Stimulated activated CD4-positive, alpha-beta T cell treated with anti-CD3 and anti-CD28 coated beads, Interleukin-2, amount 100 ng/mL, for 48 hours (primary cell): ENCODE measurements around the gene STRN4.
A peak's percentile ranks its signal among the peaks of the same experiment; 100 is the strongest.
"Not testable (repeated sequence)": the region's sequence is repeated elsewhere in the genome, so short reads cannot be mapped to it uniquely, and the experiment has no call there.

Experiments used
- DNase-seq, 2 donors: peaks; one replicate each; pipeline ENCODE4 v3.0.0-alpha.2; 2020

STRN4 gene, protein sequence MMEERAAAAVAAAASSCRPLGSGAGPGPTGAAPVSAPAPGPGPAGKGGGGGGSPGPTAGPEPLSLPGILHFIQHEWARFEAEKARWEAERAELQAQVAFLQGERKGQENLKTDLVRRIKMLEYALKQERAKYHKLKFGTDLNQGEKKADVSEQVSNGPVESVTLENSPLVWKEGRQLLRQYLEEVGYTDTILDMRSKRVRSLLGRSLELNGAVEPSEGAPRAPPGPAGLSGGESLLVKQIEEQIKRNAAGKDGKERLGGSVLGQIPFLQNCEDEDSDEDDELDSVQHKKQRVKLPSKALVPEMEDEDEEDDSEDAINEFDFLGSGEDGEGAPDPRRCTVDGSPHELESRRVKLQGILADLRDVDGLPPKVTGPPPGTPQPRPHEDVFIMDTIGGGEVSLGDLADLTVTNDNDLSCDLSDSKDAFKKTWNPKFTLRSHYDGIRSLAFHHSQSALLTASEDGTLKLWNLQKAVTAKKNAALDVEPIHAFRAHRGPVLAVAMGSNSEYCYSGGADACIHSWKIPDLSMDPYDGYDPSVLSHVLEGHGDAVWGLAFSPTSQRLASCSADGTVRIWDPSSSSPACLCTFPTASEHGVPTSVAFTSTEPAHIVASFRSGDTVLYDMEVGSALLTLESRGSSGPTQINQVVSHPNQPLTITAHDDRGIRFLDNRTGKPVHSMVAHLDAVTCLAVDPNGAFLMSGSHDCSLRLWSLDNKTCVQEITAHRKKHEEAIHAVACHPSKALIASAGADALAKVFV

DNA sequence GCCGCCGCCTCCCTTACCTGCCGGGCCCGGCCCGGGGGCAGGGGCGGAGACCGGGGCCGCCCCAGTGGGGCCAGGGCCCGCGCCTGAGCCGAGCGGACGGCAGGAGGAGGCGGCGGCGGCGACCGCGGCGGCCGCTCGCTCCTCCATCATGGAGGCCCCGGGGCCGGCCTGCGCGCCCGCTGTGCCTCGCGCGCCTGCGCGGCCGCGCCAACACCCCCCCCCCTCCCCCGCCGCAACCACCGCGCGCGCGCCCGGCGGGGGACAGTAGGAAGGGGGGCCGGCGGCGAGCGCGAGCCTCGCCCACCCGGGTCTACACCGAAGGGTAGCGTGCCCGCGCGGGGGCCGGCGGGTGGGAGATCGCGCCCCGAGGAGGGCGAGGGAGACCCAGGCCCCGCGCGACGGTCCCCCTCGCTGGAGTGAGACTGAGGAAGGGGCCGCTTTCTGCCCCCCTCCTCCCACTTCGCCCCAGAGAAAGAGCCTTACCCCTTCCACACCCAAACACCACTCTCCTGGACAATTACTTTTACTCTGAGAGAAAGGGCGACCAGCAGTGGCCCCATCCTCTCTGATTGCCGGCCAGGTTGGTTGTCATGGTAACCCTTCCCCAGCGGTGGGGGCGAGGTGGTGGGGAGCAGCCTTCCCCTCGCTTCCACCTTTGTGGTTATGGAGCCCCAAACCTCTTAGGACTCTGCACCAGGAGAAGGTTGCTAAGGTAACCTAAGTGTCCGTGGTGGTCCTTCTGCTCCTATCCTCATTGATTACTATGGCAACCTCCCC is at the start of gene STRN4:
TSS of gene STRN4 (minus strand) at position 170 of the 777 bp plus-strand sequence. CDS start at position 150, 20 bp downstream.
- DNase-seq = peak; percentile 26 to 58

DNA sequence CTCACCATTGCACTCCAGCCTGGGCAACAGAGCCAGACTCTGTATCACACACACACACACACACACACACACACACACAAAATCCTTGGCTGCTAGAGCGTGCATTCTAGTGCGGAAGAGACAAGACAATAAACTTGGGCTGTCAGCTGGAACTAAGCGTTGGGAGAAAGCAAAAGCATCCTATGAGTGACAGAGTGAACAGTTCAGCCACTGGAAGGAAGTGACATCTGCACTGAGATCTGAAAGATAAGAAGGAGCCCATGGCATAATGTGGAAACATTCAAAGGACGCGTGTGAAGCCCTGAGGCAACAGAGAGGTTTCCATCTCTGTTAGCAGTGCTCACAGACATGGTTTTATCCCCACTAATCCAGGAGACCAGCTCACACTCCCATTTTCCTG is 45.7 kb upstream of the STRN4 start:
- DNase-seq = peak in 1 of 2 donors; percentile 19

DNA sequence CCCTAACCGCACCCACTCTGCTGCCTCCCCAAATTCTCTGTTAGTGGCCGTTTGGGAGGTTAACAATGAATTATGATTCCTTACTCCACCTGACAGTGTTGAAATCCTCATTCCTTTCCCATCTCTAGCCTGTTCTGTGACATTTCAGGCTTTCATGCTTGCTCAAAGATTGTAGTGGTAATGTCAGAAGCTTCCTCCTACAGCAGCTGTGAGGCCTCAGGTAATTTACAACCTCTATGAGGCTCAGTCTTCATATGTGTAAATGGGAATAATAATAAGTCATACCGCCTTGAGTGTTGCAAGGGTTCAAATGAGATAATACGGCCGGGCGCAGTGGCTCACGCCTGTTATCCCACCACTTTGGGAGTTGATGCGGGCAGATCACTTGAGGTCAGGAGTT is 43.1 kb upstream of the STRN4 start:
- no peak for DNase-seq

DNA sequence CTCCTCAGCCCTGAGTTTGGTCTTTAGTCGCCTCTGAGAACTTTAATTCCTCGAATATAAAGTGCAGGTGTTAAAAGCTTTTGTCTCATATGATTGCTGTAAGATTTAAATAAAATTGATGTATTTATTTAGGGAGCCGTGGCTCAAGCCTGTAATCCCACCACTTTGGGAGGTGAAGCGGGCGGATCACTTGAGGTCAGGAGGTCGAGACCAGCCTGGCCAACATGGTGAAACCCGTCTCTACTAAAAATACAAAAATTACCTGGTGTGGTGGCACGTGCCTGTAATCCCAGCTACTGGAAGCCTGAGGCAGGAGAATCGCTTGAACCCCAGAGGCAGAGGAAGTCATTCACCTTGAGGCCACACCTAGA is 42.7 kb upstream of the STRN4 start:
- no peak for DNase-seq

- peak; percentile 99 for DNase-seq
These were observed 42.2 kb upstream of the STRN4 start, which contains the start of gene SLC1A5 for GRCh38 chr19:46788262-46788967. Gene SLC1A5 (minus strand): TSS chr19:46788594. CDS start chr19:46787965, 629 bp downstream.

GRCh38 chr19:46787331-46788261 is 41.3 kb upstream of the STRN4 start:
- peak; percentile 18 to 40 for DNase-seq

GRCh38 chr19:46787040-46787330 is 40.7 kb upstream of the STRN4 start:
- DNase-seq = no peak

- DNase-seq = peak; percentile 70 to 75
These were observed 40.2 kb upstream of the STRN4 start for GRCh38 chr19:46786236-46787039.

GRCh38 chr19:46785980-46786235 is 39.7 kb upstream of the STRN4 start:
- no peak for DNase-seq

- DNase-seq = no peak
These were observed 39.1 kb upstream of the STRN4 start for GRCh38 chr19:46785054-46785979.

DNA sequence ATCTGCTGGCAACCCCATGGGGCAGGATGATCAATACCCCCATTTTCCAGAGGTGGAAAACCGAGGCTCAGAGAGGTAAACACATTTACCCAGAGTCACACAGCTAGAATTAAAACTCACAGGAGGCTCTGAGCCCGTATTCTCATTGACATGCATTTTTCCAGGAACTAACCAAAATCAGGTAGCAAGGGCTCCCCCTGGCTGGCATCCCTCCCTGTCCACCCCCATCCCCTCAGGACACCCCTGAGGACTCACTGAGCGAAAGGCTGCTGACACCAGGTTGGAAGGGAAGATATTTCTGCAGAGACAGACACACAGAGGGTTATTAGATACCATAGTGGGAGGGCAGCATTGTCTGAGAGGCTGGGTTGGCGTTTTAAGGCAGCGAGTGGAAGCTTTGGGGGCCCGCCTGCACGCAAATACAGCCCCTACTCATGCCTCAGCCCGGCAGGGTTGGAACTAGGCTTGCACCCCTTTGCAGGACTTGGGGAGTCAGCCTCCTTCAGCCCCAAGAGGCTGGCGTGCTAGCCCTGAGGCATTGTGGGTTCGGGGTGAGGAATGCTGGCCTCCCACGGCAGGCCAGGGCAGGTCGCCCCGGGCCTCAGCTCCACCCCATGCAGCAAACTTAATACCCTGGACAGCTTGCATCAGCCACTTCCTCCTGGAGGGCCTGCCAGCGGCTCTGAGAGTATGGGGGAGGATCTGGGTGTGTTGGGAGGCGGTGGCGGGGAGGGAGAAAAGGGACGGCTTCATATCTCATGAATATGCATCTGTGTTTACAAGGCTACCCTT is 38.2 kb upstream of the STRN4 start:
- DNase-seq = peak; percentile 52 to 55

DNA sequence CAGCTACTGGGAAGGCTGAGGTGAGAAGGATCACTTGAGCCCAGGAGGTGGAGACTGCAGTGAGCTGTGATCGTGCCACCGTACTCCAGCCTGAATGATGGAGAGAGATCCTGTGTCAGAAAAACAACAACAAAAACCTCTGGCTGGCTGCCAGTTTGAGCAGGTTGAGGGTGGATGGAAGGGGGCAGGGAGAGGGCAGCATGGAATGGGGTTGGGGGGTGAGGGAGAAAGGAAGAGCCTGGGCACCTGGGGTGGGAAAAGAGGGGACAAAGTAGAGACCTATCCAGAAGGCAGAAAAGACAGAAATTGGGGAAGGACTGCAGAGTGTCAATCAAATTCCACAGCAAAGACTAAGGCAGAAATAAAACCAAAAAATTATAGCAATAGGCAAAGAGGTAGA is 37.4 kb upstream of the STRN4 start:
- no peak for DNase-seq

DNA sequence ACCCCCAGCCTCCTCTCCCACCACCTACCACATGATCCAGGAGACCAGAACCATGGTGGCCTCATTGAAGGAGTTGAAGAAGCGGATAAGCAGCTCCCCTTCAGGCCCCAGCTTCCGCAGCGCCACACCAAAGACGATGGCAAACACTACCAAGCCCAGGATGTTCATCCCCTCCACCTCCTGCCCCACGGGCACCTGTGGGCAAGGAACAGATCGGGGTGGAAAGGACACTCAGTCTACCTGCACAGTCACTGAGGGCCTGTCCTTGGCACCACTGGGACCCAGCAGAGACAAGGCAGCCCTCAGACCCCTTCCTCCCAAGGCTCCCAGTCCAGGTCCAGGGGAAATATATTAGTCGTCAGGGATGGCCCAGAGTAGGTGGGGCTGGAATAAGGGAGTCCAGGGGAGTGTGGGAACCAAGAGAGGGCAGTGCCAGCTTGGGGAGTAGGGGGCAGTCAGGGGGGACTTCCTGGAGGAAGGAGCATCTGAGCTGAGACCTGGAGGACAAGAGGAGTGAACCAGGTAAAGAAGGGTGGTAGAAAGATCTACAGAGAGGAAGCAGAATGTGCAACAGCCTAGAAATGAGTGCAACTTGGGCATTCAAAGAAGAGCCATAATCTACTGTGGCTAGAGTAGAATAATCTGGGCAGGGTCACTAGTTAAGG is 36.2 kb upstream of the STRN4 start:
- DNase-seq = no peak

DNA sequence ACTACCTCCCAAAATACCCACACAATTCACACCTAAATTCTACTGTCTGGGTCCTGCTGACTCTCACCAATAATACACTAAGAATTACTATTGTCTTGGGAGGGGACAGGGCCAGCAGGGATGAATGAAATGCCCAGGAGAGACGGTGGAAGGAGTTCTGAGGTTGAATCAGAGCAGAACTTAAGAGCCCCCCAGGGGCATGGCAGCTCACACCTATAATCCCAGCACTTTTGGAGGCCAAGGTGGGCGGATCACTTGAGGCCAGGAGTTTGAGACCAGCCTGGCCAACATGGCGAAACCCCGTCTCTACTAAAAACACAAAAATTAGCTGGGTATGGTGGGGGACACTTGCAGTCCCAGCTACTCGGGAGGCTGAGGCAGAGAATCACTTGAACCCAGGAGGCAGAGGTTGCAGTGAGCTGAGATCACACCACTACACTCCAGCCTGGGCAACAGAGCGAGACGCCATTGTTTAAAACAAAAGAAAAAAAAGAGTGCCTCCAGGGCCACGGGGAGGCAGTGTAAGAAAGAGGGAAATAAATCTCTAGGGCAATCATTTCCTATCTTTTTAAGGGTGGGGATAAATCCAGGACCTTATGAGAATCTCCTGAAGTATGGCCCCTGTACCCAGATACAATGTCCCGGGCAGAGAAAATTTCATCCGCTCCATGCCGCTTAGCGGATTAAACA is 31.9 kb upstream of the STRN4 start:
- DNase-seq = not testable (repeated sequence)

DNA sequence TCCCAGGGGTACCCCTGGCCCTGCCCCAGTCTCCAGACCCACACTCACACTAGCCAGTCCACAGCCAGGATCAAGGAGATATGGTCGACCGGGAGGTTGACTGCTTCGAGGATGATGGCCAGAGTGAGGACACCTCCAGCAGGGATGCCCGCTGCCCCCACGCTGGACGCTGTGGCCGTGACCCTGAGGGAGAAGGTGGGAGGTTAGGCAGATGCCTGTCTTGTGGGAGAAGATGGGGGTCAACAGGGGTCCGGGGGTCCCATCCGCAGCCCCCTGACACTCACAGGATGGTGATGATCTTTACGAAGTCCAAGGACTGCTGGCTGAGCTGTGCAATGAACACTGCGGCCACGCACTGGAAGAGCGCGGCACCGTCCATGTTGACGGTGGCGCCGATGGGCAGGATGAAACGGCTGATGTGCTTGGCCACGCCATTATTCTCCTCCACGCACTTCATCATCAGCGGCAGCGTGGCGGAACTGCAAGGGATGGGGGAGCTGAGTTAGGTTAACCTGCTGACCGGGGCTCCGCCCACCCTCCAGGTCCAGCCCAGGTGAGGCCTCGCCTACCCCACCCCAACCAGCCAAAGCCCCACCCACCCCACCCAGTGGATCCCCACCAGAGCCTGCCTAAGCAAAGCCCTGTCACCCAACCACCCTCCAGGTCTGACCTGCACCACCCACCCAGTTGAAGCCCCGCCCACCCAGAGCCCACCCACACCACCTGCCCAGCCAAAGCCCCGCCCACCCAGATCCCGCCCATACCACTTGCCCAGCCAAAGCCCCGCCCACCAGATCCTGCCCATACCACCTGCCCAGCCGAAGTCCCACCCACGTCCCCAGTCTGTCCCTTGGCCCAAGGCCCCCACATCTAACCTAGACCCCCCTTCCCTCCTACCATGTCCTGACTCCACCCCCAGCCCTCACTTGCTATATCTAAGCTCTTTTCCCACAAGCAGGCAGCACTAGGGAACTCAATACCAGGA is 31.0 kb upstream of the STRN4 start:
- DNase-seq = no peak

DNA sequence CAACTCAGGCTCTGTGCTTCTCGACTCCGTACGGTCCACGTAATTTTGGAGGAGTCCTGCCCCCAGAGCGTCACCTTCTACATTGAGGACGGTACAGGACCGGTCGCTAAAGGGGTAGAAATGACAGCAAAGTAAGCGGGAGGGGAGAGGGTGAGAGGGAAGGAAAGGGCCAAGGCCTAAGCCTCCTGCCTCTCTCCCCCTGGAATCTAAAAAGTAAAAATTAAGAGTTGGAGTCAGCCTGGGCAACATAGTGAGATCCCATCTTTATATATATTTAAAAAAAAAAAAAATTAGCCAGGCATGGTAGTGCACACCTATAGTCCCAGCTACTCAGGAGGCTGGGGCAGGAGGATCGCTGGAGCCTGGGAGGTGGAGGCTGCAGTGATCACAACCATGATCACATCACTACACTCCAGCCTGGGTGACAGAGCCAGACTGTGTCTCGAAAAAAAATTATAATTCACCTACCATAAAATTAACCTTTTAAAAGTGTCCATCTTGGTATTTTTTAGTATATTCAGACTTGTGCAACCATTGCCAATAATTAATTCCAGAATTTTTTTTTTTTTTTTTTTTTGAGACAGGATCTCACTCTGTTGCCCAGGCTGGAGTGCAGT is 29.5 kb upstream of the STRN4 start:
- DNase-seq = no peak
